GM21447 (cell line): Measurements from ENCODE around the gene USP17L30.
"Not testable (repeated sequence)": the region's sequence is repeated elsewhere in the genome, so short reads cannot be mapped to it uniquely, and the experiment has no call there.

Experiments used
- ATAC-seq: cut with Tn5 transposase; IDR thresholded peaks from one replicate; pipeline ENCODE4 v1.9.1; 2021; ENCODE audit not compliant: unreplicated experiment

Gene USP17L30

GRCh38 chr4:9362829-9363228, at the start of gene USP17L30:
USP17L30 (plus strand) TSS chr4:9363129; CDS start chr4:9363129, 0 bp downstream.
- not testable (repeated sequence) for ATAC-seq

GRCh38 chr4:9324191-9324590, 38.7 kb upstream of the USP17L30 start:
- not testable (repeated sequence) for ATAC-seq

- not testable (repeated sequence) for ATAC-seq
Measured at GRCh38 chr4:9324865-9325264, 38.1 kb upstream of the USP17L30 start, which contains the start of gene USP17L24. USP17L24 (plus strand) TSS chr4:9325165; CDS start chr4:9325165, 0 bp downstream.

- not testable (repeated sequence) for ATAC-seq
Measured at GRCh38 chr4:9329611-9330010, 33.3 kb upstream of the USP17L30 start, which contains the start of gene USP17L25. USP17L25 (plus strand) TSS chr4:9329911; CDS start chr4:9329911, 0 bp downstream.

GRCh38 chr4:9334358-9334757, 28.6 kb upstream of the USP17L30 start, which contains the start of gene USP17L26:
USP17L26 (plus strand) TSS chr4:9334658; CDS start chr4:9334658, 0 bp downstream.
- ATAC-seq = not testable (repeated sequence)

GRCh38 chr4:9339103-9339502, 23.8 kb upstream of the USP17L30 start, which contains the start of gene USP17L5:
USP17L5 (plus strand) TSS chr4:9339403; CDS start chr4:9339403, 0 bp downstream.
- ATAC-seq = not testable (repeated sequence)

- ATAC-seq = not testable (repeated sequence)
Measured at GRCh38 chr4:9343848-9344247, 19.1 kb upstream of the USP17L30 start, which contains the start of gene USP17L27. USP17L27 (plus strand) TSS chr4:9344148; CDS start chr4:9344148, 0 bp downstream.

GRCh38 chr4:9348593-9348992, 14.3 kb upstream of the USP17L30 start, which contains the start of gene USP17L28:
USP17L28 (plus strand) TSS chr4:9348893; CDS start chr4:9348893, 0 bp downstream.
- not testable (repeated sequence) for ATAC-seq

GRCh38 chr4:9350866-9351265, 12.1 kb upstream of the USP17L30 start:
- not testable (repeated sequence) for ATAC-seq

GRCh38 chr4:9353338-9353737, 9.6 kb upstream of the USP17L30 start, which contains the start of gene USP17L29:
USP17L29 (plus strand) TSS chr4:9353638; CDS start chr4:9353638, 0 bp downstream.
- ATAC-seq = not testable (repeated sequence)

GRCh38 chr4:9379881-9380280, 17.0 kb downstream of the USP17L30 start:
- ATAC-seq = not testable (repeated sequence)

- ATAC-seq = not testable (repeated sequence)
Measured at GRCh38 chr4:9381012-9381534, 18.1 kb downstream of the USP17L30 start.

GRCh38 chr4:9384126-9384525, 21.2 kb downstream of the USP17L30 start:
- ATAC-seq = no peak

GRCh38 chr4:9389001-9389400, 26.1 kb downstream of the USP17L30 start:
- ATAC-seq = not testable (repeated sequence)

- not testable (repeated sequence) for ATAC-seq
Measured at GRCh38 chr4:9405774-9406173, 42.8 kb downstream of the USP17L30 start.

GRCh38 chr4:9406491-9406890, 43.6 kb downstream of the USP17L30 start:
- ATAC-seq = not testable (repeated sequence)

- no peak for ATAC-seq
Measured at GRCh38 chr4:9409793-9410192, 46.9 kb downstream of the USP17L30 start.
